H1 (cell line): ENCODE results near the gene RPS6KB2. TPM values are rescaled to one million over a fixed set of nuclear protein-coding genes. Genes with fewer than 3 reads are reported as not detected.
A peak's percentile ranks its signal among the peaks of the same experiment; 100 is the strongest.

Experiments
- BCL11A ChIP-seq, 2 experiments: IDR thresholded peaks; one replicate each; pipeline ENCODE4 v1.6.1; 2011; ENCODE audit warnings: low read depth in 2 of 2, low read length in 2 of 2, mild to moderate bottlenecking in 2 of 2
- BRCA1 ChIP-seq: IDR thresholded peaks from 2 replicates; pipeline ENCODE4 v1.6.1; 2012; ENCODE audit warnings: low read depth, low read length, improper control_type of control experiment
- CBX8 ChIP-seq: fragments of 300-800, 300-1000 bp; sonication (generic); IDR thresholded peaks from 2 replicates; pipeline ENCODE4 v1.7.1; 2016; ENCODE audit warnings: low read depth, low read length, borderline replicate concordance
- CREB1 ChIP-seq: IDR thresholded peaks from 2 replicates; pipeline ENCODE4 v1.6.1; 2012; ENCODE audit warnings: inconsistent platforms
- CTBP2 ChIP-seq: IDR thresholded peaks from 2 replicates; pipeline ENCODE4 v1.7.0; 2011; ENCODE audit warnings: borderline replicate concordance, mild to moderate bottlenecking, moderate library complexity, mixed read lengths, low read length; ENCODE audit not compliant: insufficient read depth, insufficient read length
- EZH2 ChIP-seq: fragments of 200-600 bp; sonication (generic); IDR thresholded peaks from 2 replicates; pipeline ENCODE4 v1.7.1; 2012; ENCODE audit warnings: low read depth, mild to moderate bottlenecking, moderate library complexity, low read length, inconsistent platforms; ENCODE audit not compliant: severe bottlenecking
- FOSL1 ChIP-seq: IDR thresholded peaks from 2 replicates; pipeline ENCODE4 v1.6.1; 2011; ENCODE audit warnings: mild to moderate bottlenecking, low read depth, low read length, moderate library complexity; ENCODE audit not compliant: insufficient read depth
- HDAC2 ChIP-seq, 2 experiments: fragments of 300-600 bp in 1 of 2; sonication (generic) in 1 of 2; IDR thresholded peaks; 2 replicates each; pipeline ENCODE4 v1.6.1; 2011 to 2012; ENCODE audit warnings: low read depth in 2 of 2, low read length in 2 of 2, mild to moderate bottlenecking in 2 of 2, moderate library complexity in 2 of 2, borderline replicate concordance in 1 of 2, inconsistent platforms in 1 of 2
- KDM1A ChIP-seq: fragments of 200-600, 300-600 bp; sonication (generic); IDR thresholded peaks from 2 replicates; pipeline ENCODE4 v1.7.1; 2016; ENCODE audit warnings: mild to moderate bottlenecking, low read length, borderline replicate concordance
- KDM5A ChIP-seq: fragments of 200-600 bp; IDR thresholded peaks from 2 replicates; pipeline ENCODE4 v1.7.1; 2012; ENCODE audit warnings: mild to moderate bottlenecking, low read length, inconsistent platforms, mixed read lengths
- RNF2 ChIP-seq: fragments of 200-900, 300-1000 bp; sonication (generic); IDR thresholded peaks from 2 replicates; pipeline ENCODE4 v1.7.1; 2016; ENCODE audit warnings: borderline replicate concordance, low read depth, mild to moderate bottlenecking, antibody characterized with exemption, low read length; ENCODE audit not compliant: poor library complexity, severe bottlenecking; ENCODE audit errors: missing control alignments
- RXRA ChIP-seq: IDR thresholded peaks from 2 replicates; pipeline ENCODE4 v1.6.1; 2011; ENCODE audit warnings: low read depth, mild to moderate bottlenecking, low read length, moderate library complexity; ENCODE audit not compliant: insufficient read depth
- SAP30 ChIP-seq: fragments of 300-600 bp; sonication (generic); IDR thresholded peaks from 2 replicates; pipeline ENCODE4 v1.7.1; 2012; ENCODE audit warnings: low read length, moderate library complexity, mild to moderate bottlenecking, inconsistent platforms; ENCODE audit not compliant: insufficient read depth, insufficient replicate concordance
- SP4 ChIP-seq: IDR thresholded peaks from 2 replicates; pipeline ENCODE4 v1.6.1; 2012; ENCODE audit warnings: low read length, inconsistent platforms
- TBP ChIP-seq: IDR thresholded peaks from 2 replicates; pipeline ENCODE4 v1.6.1; 2011; ENCODE audit warnings: low read depth, low read length, improper control_type of control experiment
- polyA plus RNA-seq, 7 experiments: library from polyadenylated mRNA; depleted of rRNA in 3 of 7; stranded (reverse) in 5 of 7; unstranded in 2 of 7; fragments of >200 nt in 5 of 7; fragments of 200-250 nt in 2 of 7; gene quantifications; 1 replicate in 5 of 7; 2 replicates in 1 of 7; 4 replicates in 1 of 7; pipeline versions ENCODE4 v1.2.1 to v1.2.3, GENCODE V29; 2011 to 2013; ENCODE audit warnings: missing spikeins in 2 of 7, mixed read lengths in 2 of 7
- total RNA-seq: library from RNA; stranded (reverse); fragmentation: NEBNext Ultra II Directional; extraction: Animal tissue kit (Norgen Biotek cat#: 25700); gene quantifications from 2 replicates; pipeline ENCODE4 v1.2.1, GENCODE V29; 2021
- TF ChIP-seq, protein P1 (sequence below): IDR thresholded peaks from 2 replicates; pipeline ENCODE4 v1.6.1; 2011; ENCODE audit warnings: low read length, improper control_type of control experiment
- TF ChIP-seq, protein P2 (sequence below): IDR thresholded peaks from 2 replicates; pipeline ENCODE4 v1.6.1; 2012; ENCODE audit warnings: low read length, inconsistent platforms

Gene RPS6KB2
- total and polyA plus RNA-seq, 2 of the 8 experiments (the other 6 are each of a cell fraction or from before 2014, with no cell fraction given) = 41.0 to 47.1 TPM

DNA sequence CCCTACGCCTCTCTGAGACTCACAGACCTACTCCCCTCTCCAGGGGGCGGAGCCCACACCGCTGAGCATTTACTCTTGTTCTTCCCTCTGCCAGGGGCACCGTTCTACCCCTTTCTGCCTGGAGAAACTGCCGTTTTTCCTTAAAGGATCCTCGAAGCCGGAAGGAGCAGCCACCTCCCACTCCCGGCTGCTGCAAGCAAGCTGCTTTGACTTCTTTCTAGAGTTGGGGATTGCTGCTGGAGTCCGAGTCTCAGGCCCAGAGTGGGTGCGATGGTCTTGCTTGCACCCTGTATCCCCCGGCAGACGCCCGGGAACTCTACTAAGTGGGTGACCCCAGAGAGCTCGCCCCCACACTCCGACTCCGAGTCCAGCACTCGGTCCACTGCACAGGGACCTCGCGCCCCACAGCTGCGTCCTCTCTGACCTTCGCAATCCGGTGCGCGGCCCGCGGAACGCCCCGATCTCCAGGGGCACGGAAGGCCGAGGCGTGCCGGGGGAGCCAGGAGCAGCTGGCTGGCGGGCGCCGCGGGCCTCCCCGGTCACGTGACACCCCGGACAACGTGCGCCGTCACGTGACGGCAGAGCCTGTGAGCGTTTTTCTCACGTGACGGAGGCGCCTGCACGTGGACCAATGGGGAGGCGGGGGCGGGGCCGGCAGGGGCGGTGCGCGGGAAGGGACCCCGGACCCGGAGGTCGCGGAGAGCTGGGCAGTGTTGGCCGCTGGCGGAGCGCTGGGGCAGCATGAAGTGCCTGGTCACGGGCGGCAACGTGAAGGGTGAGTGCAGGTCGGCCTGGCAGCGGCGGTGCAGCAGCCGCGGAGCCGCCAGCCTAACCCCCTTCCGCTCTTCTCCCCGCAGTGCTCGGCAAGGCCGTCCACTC is 36.8 kb upstream of the RPS6KB2 start, which contains the start of gene RAD9A (continued):
- TF ChIP-seq BCL11A (IDR thresholded peaks at IDR 0.05; ENCODE audit: low read depth in 2 of 2, low read length in 2 of 2) = no peak
- peak; percentile 77 for TF ChIP-seq CREB1
- TF ChIP-seq HDAC2 (IDR thresholded peaks at IDR 0.05; ENCODE audit: borderline replicate concordance in 1 of 2, low read depth in 2 of 2, low read length in 2 of 2) = peak; percentile 75 to 85; a peak in 2 of 4 replicates
- TF ChIP-seq CBX8 = no peak
- TF ChIP-seq, protein P1, sequence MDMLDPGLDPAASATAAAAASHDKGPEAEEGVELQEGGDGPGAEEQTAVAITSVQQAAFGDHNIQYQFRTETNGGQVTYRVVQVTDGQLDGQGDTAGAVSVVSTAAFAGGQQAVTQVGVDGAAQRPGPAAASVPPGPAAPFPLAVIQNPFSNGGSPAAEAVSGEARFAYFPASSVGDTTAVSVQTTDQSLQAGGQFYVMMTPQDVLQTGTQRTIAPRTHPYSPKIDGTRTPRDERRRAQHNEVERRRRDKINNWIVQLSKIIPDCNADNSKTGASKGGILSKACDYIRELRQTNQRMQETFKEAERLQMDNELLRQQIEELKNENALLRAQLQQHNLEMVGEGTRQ = peak; percentile 100
- peak; percentile 59; the same call in 1 of the 2 replicates for TF ChIP-seq TBP
- no peak for TF ChIP-seq FOSL1
- no peak for TF ChIP-seq RNF2
- TF ChIP-seq EZH2 = no peak
- TF ChIP-seq SAP30 = peak; percentile 21
- TF ChIP-seq CTBP2 = no peak
- TF ChIP-seq KDM5A = no peak
- TF ChIP-seq, protein P2, sequence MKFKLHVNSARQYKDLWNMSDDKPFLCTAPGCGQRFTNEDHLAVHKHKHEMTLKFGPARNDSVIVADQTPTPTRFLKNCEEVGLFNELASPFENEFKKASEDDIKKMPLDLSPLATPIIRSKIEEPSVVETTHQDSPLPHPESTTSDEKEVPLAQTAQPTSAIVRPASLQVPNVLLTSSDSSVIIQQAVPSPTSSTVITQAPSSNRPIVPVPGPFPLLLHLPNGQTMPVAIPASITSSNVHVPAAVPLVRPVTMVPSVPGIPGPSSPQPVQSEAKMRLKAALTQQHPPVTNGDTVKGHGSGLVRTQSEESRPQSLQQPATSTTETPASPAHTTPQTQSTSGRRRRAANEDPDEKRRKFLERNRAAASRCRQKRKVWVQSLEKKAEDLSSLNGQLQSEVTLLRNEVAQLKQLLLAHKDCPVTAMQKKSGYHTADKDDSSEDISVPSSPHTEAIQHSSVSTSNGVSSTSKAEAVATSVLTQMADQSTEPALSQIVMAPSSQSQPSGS = no peak
- no peak for TF ChIP-seq KDM1A
- TF ChIP-seq RXRA = no peak
- TF ChIP-seq SP4 = peak; percentile 99
- TF ChIP-seq BRCA1 = no peak
